Measurements from ENCODE around the gene RBM19.
"Not testable (repeated sequence)": the region's sequence is repeated elsewhere in the genome, so short reads cannot be mapped to it uniquely, and the experiment has no call there.

DNA sequence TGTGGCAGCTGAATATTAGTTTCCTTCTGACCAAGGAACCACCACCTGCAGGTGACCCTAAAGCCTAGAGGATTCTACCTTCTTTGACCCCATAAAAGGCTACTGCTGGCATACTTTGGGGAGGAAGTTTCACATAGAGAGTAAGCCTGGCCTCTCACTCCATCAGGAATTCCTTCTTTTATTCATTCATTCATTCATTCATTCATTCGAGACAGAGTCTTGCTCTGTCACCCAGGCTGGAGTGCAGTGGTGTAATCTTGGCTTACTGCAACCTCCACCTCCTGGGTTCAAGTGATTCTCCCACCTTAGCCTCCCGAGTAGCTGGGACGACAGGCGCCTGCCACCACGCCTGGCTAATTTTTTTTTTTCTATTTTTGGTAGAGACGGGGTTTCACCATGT is 64.8 kb downstream of the RBM19 start:
- TF ChIP-seq, protein P1, sequence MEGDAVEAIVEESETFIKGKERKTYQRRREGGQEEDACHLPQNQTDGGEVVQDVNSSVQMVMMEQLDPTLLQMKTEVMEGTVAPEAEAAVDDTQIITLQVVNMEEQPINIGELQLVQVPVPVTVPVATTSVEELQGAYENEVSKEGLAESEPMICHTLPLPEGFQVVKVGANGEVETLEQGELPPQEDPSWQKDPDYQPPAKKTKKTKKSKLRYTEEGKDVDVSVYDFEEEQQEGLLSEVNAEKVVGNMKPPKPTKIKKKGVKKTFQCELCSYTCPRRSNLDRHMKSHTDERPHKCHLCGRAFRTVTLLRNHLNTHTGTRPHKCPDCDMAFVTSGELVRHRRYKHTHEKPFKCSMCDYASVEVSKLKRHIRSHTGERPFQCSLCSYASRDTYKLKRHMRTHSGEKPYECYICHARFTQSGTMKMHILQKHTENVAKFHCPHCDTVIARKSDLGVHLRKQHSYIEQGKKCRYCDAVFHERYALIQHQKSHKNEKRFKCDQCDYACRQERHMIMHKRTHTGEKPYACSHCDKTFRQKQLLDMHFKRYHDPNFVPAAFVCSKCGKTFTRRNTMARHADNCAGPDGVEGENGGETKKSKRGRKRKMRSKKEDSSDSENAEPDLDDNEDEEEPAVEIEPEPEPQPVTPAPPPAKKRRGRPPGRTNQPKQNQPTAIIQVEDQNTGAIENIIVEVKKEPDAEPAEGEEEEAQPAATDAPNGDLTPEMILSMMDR (IDR thresholded peaks at IDR 0.05), result not testable (repeated sequence)
- not testable (repeated sequence) for TF ChIP-seq HOXB13 (CRISPR knock-in tag; IDR thresholded peaks at IDR 0.05; ENCODE audit: low read depth); KDM5A (IDR thresholded peaks at IDR 0.05); CEBPB (IDR thresholded peaks at IDR 0.05); POLR2A (IDR thresholded peaks at IDR 0.05; ENCODE audit: low read length)

Measured in A549 (cell line).